UCSD-AML1 (cell line): Measurements from ENCODE around the gene PTX3.
A peak's percentile ranks its signal among the peaks of the same experiment; 100 is the strongest.

Experiments used
- DNase-seq: peaks from one replicate; lab custom pipeline; 2025; ENCODE audit not compliant: unreplicated experiment; lab: John Stamatoyannopoulos, UW

Gene PTX3

DNA sequence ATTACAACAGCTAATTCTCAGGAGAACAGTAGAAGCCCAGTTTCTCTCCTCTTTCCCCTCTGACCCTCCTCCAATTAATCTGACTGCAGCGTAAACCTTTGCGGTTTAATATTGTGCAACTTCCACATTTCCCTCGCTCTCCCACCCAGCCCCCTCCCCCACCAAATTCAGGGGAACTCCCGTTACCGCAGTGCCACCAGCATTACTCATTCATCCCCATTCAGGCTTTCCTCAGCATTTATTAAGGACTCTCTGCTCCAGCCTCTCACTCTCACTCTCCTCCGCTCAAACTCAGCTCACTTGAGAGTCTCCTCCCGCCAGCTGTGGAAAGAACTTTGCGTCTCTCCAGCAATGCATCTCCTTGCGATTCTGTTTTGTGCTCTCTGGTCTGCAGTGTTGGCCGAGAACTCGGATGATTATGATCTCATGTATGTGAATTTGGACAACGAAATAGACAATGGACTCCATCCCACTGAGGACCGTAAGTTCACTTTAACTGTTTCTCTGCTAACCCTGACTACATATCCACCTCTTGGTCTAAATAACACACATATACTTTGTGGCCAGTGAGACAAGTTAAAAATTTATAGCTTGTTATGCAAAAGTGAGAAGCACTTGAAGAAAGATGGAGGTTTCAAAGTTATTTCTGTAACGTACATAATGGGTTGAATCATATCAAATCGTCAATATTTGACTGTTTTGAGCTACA is at the start of gene PTX3:
TSS of gene PTX3 (plus strand) at position 268 of the 709 bp plus-strand sequence. CDS start at position 352, 84 bp downstream.
- peak; percentile 53 for DNase-seq

DNA sequence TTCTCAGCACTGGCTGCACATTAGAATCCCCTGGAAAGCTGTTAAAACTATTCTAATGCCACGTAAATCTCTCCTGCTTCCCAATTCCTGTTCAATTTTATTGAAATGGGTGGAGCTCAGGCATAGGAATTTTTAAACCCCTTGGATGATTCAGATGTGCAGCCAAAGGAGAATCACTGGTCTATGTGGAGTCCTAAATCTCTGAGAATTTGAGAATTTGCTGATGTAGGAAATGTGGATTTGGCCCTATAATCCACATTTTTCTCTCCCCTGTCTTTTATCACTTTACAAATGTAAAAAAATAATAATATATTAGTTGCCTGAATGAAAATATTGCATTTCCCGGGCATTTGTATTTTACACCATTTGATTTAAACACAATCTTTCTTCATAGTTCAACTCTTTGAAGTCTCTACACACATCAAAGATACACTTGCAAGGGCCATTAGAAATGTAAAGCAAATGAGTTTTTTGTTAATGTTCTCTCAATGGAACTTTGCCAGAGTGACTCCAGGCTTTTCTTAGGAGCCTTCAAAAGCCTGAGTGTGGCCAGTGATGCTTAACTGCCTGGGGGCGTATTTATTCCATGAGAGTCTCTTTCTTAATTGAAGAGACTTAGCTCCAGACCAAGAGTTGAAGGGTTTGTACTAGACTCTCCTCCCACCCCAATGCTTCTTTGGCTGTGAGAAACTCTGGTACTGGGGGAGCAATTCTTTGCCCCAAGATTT is 48.8 kb upstream of the PTX3 start:
- DNase-seq: no peak

DNA sequence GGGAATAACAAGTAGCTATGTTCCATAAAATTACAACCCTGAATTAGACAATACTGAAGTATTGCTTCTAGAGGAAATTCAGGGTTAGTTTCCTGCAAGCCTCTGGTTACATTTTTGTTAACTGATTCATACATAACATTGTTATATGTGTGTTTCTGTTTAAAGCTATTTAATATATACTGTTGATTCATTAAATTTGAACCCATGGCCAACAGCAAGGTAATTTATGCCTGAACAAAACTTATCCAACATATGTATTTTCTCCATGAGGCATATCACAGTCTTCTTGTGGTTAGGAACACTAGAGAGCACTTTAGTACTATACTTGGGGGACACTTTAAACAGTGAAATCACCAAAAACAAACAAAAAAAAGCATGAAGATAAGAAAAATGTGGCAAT is 47.7 kb upstream of the PTX3 start:
- DNase-seq: no peak

DNA sequence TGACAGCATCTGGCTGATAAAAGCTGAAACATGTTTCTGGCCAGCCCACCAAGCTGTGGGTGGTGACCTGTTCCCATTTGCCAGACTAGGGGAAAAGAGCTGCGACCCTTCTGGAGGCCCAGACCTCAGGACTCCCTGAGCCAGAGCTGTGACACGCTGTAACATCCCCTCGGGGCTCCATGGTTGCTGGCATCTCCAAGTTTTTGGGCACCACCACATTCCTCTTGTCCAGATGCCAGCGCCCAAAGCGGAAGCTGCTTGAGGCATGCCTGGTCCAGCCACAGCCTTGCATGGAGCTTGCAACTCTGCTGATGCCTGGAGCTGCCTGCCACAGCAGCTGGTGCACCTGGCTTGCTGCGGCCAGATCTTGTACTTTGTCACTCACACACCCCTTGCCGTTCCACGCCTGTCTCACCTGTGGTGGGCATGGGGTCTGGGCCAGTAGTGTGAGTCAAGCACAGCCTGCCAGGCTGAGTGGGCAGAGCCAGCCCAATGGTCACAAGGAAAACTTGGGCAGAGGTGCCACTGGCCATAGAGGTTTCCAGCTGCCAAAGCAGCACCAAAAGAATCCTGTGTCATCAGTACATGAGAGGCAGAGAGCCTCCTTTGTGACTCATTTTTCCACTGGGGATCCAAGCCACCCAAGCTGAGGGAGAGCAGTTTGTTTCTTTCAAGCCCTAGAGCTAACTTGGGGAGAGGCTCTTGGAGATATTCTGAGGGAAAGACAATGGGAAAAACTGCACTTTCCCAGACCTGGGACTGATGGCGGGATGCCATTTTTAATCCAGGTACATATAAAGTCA is 45.7 kb upstream of the PTX3 start:
- no peak for DNase-seq

DNA sequence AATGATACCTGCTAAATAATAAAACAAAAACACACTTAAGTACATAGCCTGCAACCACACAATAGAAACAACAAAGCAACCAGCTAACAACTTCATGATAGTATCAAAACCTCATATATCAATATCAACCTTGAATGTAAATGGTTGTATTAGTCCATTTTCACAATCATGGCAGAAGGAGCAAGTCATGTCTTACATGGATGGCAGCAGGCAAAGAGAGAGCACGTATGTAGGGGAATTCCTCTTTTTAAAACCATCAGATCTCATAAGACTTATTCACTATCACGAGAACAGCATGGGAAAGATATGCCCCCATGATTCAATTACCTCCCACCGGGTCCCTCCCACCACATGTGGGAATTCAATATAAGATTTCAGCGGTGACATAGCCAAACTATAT is 44.5 kb upstream of the PTX3 start:
- DNase-seq: no peak

DNA sequence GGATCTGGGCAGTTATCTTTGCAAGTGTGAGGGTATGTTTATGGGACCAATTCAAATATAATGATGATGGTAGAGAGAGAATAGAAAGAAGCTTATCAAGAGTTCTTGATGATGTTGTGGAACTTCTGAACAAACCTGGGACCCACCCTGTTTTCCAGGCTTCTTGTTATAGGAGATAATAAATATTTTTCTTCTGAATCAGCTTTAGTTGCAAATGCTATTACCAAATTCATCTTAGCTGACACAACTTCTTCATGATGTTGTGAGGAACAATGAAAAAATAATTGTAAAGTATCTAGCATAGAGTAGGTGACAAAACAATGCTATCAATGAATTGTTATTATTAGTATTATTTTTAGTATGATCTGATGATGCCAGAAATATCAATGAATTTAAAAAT is 43.5 kb upstream of the PTX3 start:
- no peak for DNase-seq

DNA sequence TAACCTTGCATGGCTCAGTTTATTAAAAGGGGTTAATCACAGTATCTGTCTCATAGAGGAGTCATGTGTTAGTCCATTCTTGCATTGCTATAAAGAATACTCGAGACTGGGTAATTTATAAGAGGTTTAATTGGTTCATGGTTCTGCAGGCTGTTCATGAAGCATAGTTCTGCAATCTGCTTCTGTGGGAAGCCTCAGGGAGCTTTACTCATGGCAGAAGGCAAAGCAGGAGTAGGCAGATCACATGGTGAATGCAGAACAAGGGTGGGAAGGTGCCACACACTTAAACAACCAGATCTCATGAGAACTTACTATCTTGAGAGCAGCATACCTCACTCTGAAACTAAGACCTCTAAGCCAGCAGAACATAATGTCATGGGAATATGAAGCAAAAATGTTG is 42.2 kb upstream of the PTX3 start:
- no peak for DNase-seq

DNA sequence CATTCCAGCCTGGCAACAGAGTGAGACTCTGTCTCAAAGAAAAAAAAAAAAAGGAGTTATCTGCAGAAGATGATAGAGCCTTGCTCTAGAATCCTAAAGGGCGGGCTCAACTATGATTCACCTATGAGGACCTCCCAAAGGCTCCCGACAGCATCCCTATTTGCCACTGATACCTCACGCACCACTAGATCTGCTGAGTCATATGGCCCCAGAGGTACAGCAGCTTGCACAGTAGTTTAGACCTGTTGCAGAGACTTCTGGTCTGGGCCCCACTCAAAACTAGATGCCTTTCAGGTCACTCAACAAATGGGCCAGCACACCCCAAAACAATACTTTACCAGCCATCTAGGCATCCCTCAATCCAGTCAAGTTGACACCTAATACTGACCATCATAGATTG is 38.1 kb upstream of the PTX3 start:
- DNase-seq: no peak

DNA sequence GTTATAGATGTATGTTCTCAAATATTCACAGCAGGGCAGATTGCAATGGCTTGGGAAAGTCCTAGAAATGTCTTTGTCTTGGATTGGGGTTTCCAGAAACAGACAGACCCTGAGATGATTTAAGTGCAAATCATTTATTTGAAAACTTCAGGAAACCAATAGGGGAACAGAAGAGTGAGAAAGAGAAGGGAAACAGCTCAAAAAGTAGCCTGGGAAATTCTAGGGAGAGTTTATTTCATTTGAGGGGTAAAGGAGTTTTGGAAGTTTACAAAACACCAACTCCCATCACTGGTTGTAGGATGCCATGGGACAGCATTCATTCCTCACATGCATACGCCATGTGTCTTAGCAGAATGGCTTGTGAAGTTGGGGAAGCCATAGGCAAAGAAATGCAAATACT is 32.3 kb upstream of the PTX3 start:
- no peak for DNase-seq

DNA sequence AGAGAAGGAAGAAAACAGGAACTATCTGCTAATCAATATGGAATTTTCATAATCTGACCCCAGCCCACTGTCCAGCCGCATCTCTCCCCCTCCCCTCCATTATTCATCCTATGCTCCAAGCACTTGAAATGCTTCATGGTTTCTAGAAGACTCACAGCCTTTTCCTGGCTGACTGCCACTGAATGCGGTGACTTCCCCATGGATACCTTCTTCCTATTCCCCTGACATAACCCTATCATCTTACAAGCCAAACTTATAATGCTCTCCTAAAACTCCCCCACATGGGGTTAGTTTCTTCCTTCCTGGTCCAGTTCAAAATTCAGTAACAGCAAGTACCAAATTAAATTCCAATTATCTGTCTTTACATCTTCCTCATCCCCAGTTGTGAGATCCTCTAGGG is 31.2 kb upstream of the PTX3 start:
- DNase-seq: no peak

DNA sequence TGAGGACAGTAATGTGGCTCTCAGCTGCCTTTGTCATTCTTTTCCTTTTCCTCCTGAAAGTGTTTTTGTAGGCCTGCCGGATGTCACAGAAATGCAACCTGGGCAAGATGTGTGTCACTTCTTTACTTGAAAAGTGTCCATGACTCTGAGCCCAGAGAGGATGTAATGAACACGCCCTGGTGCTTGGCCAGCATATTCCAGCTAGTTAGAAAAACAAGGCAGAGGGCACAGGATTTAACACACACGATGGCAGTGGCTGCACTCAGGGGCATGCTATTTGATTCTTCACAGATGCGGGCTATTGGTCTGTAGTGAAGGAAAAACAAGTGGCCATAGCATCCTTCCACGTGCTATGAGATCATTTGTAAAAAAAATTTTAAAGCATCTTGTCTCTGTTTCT is 30.3 kb upstream of the PTX3 start:
- DNase-seq: no peak

DNA sequence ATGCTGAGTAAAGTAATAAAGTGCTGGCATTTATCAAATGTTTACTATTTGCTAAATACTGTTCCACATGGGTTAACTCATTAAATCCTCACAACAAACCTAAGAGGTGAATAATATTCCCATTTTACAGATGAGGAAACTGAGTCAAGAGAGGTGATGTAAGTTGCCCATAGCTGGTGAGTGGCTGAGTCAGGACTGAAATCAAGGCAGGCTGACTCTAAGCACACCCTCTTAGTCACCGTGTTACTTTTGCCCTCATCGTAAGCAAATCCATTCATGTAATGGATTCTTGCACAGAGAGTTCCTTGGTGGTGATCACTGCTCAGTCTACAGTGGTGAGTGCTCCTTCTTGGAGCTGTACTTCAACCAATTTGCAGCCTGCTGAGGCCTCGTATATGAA is 28.9 kb upstream of the PTX3 start:
- DNase-seq: no peak

DNA sequence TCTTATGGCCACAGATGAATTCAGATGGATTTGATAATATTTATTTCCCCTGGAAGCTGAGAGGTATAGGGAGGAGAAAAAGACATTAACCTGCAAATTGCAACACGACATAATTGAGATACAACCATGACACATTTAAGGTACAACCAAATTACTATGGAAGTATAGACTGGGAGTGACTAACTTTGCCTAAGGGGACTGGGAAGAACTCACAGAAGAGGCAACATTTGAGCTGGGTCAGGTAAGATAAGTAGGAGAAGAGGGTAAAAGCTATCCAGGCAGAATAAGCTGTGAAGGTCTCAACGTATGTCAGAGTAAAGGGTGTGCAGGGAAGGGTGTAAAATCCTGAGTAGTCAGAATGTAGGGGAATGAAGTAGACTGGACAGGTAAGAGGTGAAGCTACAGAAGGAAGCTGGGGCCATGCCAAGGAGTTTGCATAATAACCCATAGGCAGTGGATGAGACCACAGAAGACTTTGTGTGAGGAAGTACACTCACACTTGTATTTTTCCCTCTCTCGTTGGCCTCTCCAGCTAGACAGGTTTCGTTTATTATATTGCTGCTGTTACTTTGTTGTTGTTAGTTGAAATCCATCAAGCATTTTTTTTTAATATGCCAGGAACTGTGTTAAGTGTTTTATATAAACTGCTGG is 28.0 kb upstream of the PTX3 start:
- DNase-seq: no peak

DNA sequence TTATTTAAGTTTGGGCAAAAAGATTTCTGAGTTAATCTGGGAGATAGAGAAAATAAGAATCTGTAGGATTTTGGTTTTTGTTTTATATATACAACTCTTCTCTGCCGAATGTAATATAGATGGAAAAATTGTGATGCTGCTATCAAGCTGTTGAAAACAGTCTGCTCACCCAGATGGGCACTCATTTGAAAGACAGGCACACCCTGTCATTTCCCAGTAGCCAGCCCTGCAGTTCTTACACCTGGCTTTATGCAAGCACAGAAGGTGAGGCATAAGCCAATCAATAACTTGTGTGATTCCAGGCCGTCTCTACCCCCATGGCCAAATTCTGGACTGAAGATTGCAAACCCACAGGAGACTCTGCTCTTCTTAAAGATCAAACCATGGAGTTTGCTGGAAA is 27.1 kb upstream of the PTX3 start:
- DNase-seq: no peak

DNA sequence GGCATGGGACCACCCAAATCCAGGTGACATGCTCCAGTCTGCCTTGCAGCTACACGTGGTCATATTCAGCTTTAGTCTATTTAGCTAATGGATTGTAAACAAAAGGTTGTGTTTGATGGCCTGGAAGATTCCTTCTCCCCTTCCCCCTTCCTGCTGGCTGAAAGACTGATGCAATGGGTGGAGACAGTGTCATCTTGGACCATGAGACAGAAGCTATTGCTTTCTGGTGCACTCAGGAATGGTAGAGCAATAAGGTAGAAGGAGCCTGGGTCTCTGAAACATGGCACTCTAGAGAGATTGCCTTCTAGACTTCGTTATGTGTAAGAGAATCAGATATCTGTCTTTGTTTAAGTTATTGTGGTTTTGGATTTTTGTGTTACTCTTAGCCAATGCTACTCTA is 25.7 kb upstream of the PTX3 start:
- no peak for DNase-seq

DNA sequence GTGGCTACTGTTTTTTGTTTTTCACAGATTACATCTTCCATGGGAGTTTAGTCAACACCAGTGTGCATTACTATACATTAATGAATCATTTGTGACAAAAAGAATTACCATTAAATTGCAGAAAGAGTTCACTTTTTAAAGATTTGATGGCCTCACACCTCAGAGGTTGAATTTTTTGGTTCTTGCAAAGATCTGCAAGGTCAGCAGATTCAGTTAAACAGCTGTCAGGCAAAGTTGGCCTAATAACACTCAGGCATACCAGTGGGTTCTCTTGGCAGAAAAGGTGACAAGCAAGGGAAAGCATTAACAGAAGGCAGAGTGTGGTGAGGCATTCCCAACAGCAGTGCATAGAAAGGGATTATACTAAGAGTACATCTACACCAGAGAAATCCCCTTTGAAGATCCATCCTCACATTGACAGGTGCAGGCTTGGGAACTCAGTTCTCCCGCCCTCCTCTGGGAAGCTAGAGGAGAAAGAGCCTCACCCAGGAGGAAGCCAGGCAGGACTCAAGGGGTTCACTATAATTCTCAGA is 24.3 kb upstream of the PTX3 start:
- no peak for DNase-seq

DNA sequence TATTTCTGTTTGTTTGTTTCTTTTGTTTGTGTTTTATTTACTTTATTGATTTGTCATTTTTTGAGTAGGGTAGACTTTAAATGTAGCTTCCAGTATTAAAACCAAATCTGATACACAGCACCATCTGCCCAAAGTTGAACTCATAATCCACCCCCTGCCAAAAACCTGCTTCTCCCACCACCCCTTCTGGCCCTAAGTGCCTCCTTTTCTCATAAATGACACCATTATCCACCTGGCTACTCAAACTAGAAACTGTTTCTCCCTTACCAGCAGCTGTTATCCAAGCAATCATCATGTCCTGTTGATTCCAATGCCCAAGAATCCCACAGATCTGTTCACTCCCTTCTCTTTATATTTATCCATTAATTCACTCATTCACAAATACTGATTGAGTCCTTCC is 21.8 kb upstream of the PTX3 start:
- DNase-seq: no peak

DNA sequence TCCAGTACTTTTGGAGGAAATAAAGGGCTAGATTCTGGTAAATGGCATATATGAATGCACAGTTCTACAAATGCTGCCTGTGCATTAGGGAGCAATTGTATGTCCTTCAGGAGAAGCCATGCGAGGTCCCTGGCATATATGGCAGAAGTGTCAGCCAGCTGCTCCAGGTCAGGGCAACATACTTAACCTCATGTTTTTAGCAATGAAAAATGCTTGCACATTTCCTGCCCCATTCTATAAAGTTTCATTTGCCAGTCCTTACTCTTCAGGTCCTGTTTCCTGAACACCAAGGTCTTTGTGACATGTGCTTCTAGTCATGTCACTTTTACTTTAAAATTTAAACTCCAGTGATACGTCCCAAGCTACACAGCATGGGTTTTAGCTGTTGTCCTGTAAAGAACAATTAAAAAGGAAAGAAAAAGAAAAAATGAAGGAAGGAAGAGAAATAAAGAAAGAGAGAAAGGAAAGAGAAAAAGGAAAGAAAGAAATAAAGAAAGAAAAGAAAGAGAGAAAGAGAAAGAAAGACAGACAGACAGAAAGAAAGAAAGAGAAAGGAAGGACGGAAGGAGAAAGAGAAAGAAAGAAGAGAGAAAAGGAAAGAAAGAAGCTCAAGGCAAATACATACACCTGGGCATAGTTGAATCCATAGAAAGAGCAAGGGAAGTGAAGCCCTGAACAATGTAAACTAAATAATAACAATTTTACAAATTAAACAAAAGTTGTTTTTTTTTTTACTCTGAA is 20.1 kb upstream of the PTX3 start:
- no peak for DNase-seq

DNA sequence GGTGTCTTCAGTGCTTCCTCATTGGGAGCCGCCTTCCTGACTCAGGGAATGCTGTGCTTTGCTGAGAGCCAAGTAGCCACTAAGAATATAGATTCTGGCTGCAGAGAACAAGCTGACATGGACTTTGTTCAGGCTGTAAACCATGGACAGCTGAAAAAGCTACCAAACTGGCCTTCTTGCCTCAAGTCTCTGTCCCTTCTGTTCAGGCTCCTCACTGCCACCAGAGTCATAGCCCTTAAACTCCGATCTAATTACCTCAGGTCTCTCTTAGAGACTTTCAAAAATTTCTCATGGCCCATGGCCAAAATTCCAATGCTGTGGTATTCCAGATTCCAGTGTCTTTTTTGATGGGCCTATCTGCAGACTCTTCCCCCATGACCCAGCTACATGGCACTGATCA is 19.4 kb upstream of the PTX3 start:
- no peak for DNase-seq

DNA sequence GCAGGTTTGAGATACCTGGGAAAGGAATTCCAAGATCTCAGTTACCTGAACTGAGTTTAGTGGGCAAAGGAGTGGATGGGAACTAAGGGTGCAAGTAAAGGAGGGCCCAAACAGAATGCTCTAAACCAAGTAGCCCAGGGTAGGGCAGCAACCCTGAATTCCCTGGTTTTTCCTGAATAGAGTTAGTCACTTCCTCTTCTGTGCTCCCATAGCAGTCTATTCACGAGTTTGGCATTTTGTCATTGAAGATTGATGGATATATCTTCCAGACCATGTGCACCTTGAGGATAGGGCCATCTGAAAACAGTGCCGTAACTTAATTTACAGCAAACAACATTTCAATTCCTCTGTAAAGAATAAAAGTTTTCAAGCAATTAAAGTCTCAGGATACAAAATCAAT is 18.5 kb upstream of the PTX3 start:
- DNase-seq: no peak
